ENCODE results near the gene GAD1. TPM values are rescaled to one million over a fixed set of nuclear protein-coding genes. Genes with fewer than 3 reads are reported as not detected.

Gene GAD1
- total RNA-seq, 4 donors from 2014 or later, result not detected

- Histone ChIP-seq H3K36me3 (no peaks in the 10 kb centered on the region), H3K27me3 (peaks cover 3% of the 10 kb centered on the region), H3K9me3 (no peaks in the 10 kb centered on the region), H3K27ac (no peak overlapping the region), H3K4me3 (no peak overlapping the region), H3K4me1 (no peaks in the 10 kb centered on the region)
- intact Hi-C loops (cut with DNase I; ENCODE audit: low total_unique reads) (no loop called here), in situ Hi-C loops (cut with MboI; ENCODE audit: low pct_ligation_motif_present in 1 of 4, low pct_unique_long_range_greater_than_20kb in 1 of 4, low sequenced_read_pairs in 3 of 4) (loop anchor here in 3 of 4 donors (25.0 kb wide), 2 partner anchors 94 to 394 kb away; partner anchors contain the start of gene SP5 (in 1 of the 3))
- TF ChIP-seq POLR2AphosphoS5 (IDR thresholded peaks at IDR 0.05) (no peak), POLR2A (IDR thresholded peaks at IDR 0.05) (no peak), EP300 (IDR thresholded peaks at IDR 0.05; ENCODE audit: low read depth) (no peak), CTCF (IDR thresholded peaks at IDR 0.05) (no peak)
- WGBS, 2 donors (ENCODE audit: low coverage in 1 of 2), result 93 to 100% methylated on average over 1 to 2 of the region's 2 CpGs
- no peak for DNase-seq
Observed at GRCh38 chr2:170806548-170806947, 10.1 kb upstream of the GAD1 start.

GRCh38 chr2:170812710-170813600, 3.7 kb upstream of the GAD1 start:
- intact Hi-C loops (cut with DNase I; ENCODE audit: low total_unique reads), result loop anchor here (2.0 to 10.0 kb wide), 3 partner anchors 328 to 442 kb away; no protein-coding TSS in a partner anchor
- H3K27me3 ChIP-seq, result peaks cover 55% of the 10 kb centered on the region
- H3K27ac ChIP-seq, result no peak overlapping the region

GRCh38 chr2:170813611-170814532, 2.8 kb upstream of the GAD1 start:
- Histone ChIP-seq H3K4me1 (peaks cover 18 to 40% (median 34%) of the 10 kb centered on the region in 4 donors), H3K4me3 (no peak overlapping the region), H3K36me3 (no peaks in the 10 kb centered on the region), H3K27me3 (peaks cover 61% of the 10 kb centered on the region), H3K9me3 (no peaks in the 10 kb centered on the region), H3K27ac (no peak overlapping the region)
- in situ Hi-C loops (cut with MboI; ENCODE audit: low pct_ligation_motif_present in 1 of 4, low pct_unique_long_range_greater_than_20kb in 1 of 4, low sequenced_read_pairs in 3 of 4) (loop anchor here (10.0 to 25.0 kb wide), 4 partner anchors 102 to 579 kb away; partner anchors contain the start of gene SP5 (in 1 of the 4)), intact Hi-C loops (cut with DNase I; ENCODE audit: low total_unique reads) (loop anchor here (2.0 to 10.0 kb wide), 3 partner anchors 329 to 443 kb away; no protein-coding TSS in a partner anchor)
- no peak for DNase-seq
- WGBS, 2 donors (ENCODE audit: low coverage in 1 of 2), result 3 to 11% methylated on average over 7 to 41 of the region's 41 CpGs
- TF ChIP-seq EP300 (IDR thresholded peaks at IDR 0.05; ENCODE audit: low read depth), result no peak
- TF ChIP-seq POLR2AphosphoS5 (IDR thresholded peaks at IDR 0.05), result no peak
- no peak for TF ChIP-seq CTCF (IDR thresholded peaks at IDR 0.05)

More at GRCh38 chr2:170812710-170813600, 3.7 kb upstream of the GAD1 start:
- 4 to 7% methylated on average over 14 of the region's 14 CpGs for WGBS, 2 donors (ENCODE audit: low coverage in 1 of 2)
- in situ Hi-C loops (cut with MboI; ENCODE audit: low pct_ligation_motif_present in 1 of 4, low pct_unique_long_range_greater_than_20kb in 1 of 4, low sequenced_read_pairs in 3 of 4), result loop anchor here (10.0 to 25.0 kb wide), 4 partner anchors 101 to 578 kb away; partner anchors contain the start of gene SP5 (in 1 of the 4)
- no peaks in the 10 kb centered on the region for H3K36me3 ChIP-seq
- no peak for DNase-seq
- H3K4me1 ChIP-seq, result peaks cover 13 to 31% (median 26%) of the 10 kb centered on the region in 4 donors
- H3K9me3 ChIP-seq, result no peaks in the 10 kb centered on the region
- no peak overlapping the region for H3K4me3 ChIP-seq
- TF ChIP-seq EP300 (IDR thresholded peaks at IDR 0.05; ENCODE audit: low read depth), result no peak
- peak; percentile 65 to 82 (median 69) for TF ChIP-seq CTCF (IDR thresholded peaks at IDR 0.05)

Measured in transverse colon (tissue), 4 donors.